ENCODE measurements around the gene TXNDC17. TPM values are rescaled to one million over a fixed set of nuclear protein-coding genes. Genes with fewer than 3 reads are reported as not detected.

TXNDC17 gene
- total and polyA plus RNA-seq, 2 of the 8 experiments (the other 6 are each of a cell fraction or from before 2014, with no cell fraction given), result 182 to 410 TPM

GRCh38 chr17:6682339-6682738 is 41.5 kb downstream of the TXNDC17 start:
- no peak overlapping the region for H2AFZ ChIP-seq (ENCODE audit: low read length)
- H3K27me3 ChIP-seq (replicated peaks in 1 of 4; ENCODE audit: control insufficient read depth in 3 of 4, extremely low read depth in 1 of 4, insufficient read depth in 3 of 4, low read length in 3 of 4), result no peaks in the 10 kb centered on the region; a peak in 1 of 7 replicates
- H3K4ac ChIP-seq (replicated peaks; ENCODE audit: insufficient read length, low read depth, low read length), result no peak overlapping the region
- H4K8ac ChIP-seq (ENCODE audit: extremely low read depth, insufficient read depth, low read length), result no peak overlapping the region
- no peak overlapping the region for H3K4me2 ChIP-seq (ENCODE audit: insufficient read depth in 1 of 2, low read depth in 2 of 2, low read length in 2 of 2)
- no peak overlapping the region for H2AK5ac ChIP-seq (ENCODE audit: low read depth, low read length)
- CTCF ChIA-PET (ENCODE audit: partially characterized antibody), result interaction anchor here (0.6 to 2.6 kb wide), 9 partner anchors 10 to 228 kb away, joined by 3 to 13 read pairs (median 4); partner anchors contain the start of gene SLC13A5
- no peak overlapping the region for H3K27ac ChIP-seq (ENCODE audit: low read depth, low read length)
- no peak for DNase-seq (ENCODE audit: low read depth in 1 of 2, low spot score in 2 of 2)
- H3K4me1 ChIP-seq (replicated peaks in 1 of 4; ENCODE audit: control insufficient read depth in 3 of 4, insufficient read depth in 4 of 4, low read length in 3 of 4), result no peaks in the 10 kb centered on the region; a peak in 1 of 7 replicates
- no peak overlapping the region for H3K4me3 ChIP-seq (ENCODE audit: extremely low read depth in 1 of 4, insufficient read depth in 2 of 4, low read depth in 3 of 4, low read length in 4 of 4)
- H2BK5ac ChIP-seq (ENCODE audit: low read depth, low read length), result no peak overlapping the region
- H3K56ac ChIP-seq (replicated peaks; ENCODE audit: insufficient read length, low read depth, low read length), result no peak overlapping the region
- no peaks in the 10 kb centered on the region for H4K20me1 ChIP-seq (replicated peaks in 1 of 2; ENCODE audit: control insufficient read depth in 1 of 2, insufficient read depth in 2 of 2, low read length in 2 of 2)
- H3K9me3 ChIP-seq (ENCODE audit: insufficient read depth in 2 of 2, low read depth in 1 of 2, low read length in 1 of 2), result no peaks in the 10 kb centered on the region
- H4K91ac ChIP-seq (replicated peaks; ENCODE audit: insufficient read length, low read length), result no peak overlapping the region
- WGBS, 2 experiments (ENCODE audit: extremely low coverage in 1 of 2, insufficient coverage in 1 of 2, insufficient read length in 1 of 2, insufficient replicate concordance in 2 of 2, low coverage in 1 of 2, low lambda C conversion rate in 2 of 2, missing lambda C conversion rate in 1 of 2), result 77% methylated on average over 4 of the region's 4 CpGs; no CpG with 5 or more reads in 1 of the 2 experiments
- H3K23ac ChIP-seq (ENCODE audit: insufficient read length), result no peak overlapping the region
- no peaks in the 10 kb centered on the region for H3K79me1 ChIP-seq (ENCODE audit: low read depth, low read length)
- no peak overlapping the region for H3K9ac ChIP-seq (replicated peaks in 1 of 4; ENCODE audit: extremely low read depth in 1 of 4, low read depth in 3 of 4, low read length in 3 of 4)
- no peak overlapping the region for H2BK15ac ChIP-seq (ENCODE audit: low read length)
- POLR2A ChIA-PET (ENCODE audit: partially characterized antibody), result no interaction called here
- no peak overlapping the region for H2BK12ac ChIP-seq (ENCODE audit: low read depth, low read length)
- no peak overlapping the region for H2BK120ac ChIP-seq (replicated peaks; ENCODE audit: low read depth, low read length)
- no peak overlapping the region for H4K5ac ChIP-seq (ENCODE audit: insufficient read length, low read depth, low read length)
- no peaks in the 10 kb centered on the region for H3K36me3 ChIP-seq (ENCODE audit: control insufficient read depth in 2 of 4, insufficient read depth in 4 of 4, low read length in 3 of 4)
- H3K18ac ChIP-seq (ENCODE audit: extremely low read depth, low read length), result no peak overlapping the region
- FAIRE-seq, result no peak
- H3K79me2 ChIP-seq (ENCODE audit: control insufficient read depth in 1 of 2, insufficient read depth in 2 of 2, low read length in 2 of 2), result no peaks in the 10 kb centered on the region
- H3K23me2 ChIP-seq (ENCODE audit: low read depth, low read length), result no peaks in the 10 kb centered on the region
- H3K14ac ChIP-seq (ENCODE audit: insufficient read length), result no peak overlapping the region
- H2BK20ac ChIP-seq (ENCODE audit: low read length), result no peak overlapping the region
- TF ChIP-seq JUND (IDR thresholded peaks at IDR 0.05; ENCODE audit: low read length) (no peak), TBP (IDR thresholded peaks at IDR 0.05; ENCODE audit: low read depth, low read length) (no peak), EGR1 (IDR thresholded peaks at IDR 0.05; ENCODE audit: borderline replicate concordance, low read depth, low read length) (no peak), BACH1 (IDR thresholded peaks at IDR 0.05; ENCODE audit: low read length) (no peak), RNF2 (IDR thresholded peaks at IDR 0.05; ENCODE audit: borderline replicate concordance, low read depth, low read length, missing control alignments, poor library complexity, severe bottlenecking) (no peak), HDAC6 (IDR thresholded peaks at IDR 0.05; ENCODE audit: low read depth, low read length) (no peak), SUZ12 (IDR thresholded peaks at IDR 0.05; ENCODE audit: low read length) (no peak)
